Hematopoietic multipotent progenitor cell (in vitro differentiated cells): ENCODE results near the gene MGME1. TPM values are rescaled to one million over a fixed set of nuclear protein-coding genes. Genes with fewer than 3 reads are reported as not detected.
A peak's percentile ranks its signal among the peaks of the same experiment; 100 is the strongest.

Experiments
- DNase-seq, 3 donors: peaks; one replicate each; pipeline ENCODE4 v3.0.0-alpha.2; 2011 to 2015; ENCODE audit warnings: low read depth in 2 of 3, low spot score in 2 of 3
- total RNA-seq: library from RNA; depleted of rRNA; stranded (reverse); fragments of >200 nt; gene quantifications from one replicate; pipeline ENCODE4 v1.2.3, GENCODE V29; 2012

The MGME1 gene
- 11.8 TPM for total RNA-seq

DNA sequence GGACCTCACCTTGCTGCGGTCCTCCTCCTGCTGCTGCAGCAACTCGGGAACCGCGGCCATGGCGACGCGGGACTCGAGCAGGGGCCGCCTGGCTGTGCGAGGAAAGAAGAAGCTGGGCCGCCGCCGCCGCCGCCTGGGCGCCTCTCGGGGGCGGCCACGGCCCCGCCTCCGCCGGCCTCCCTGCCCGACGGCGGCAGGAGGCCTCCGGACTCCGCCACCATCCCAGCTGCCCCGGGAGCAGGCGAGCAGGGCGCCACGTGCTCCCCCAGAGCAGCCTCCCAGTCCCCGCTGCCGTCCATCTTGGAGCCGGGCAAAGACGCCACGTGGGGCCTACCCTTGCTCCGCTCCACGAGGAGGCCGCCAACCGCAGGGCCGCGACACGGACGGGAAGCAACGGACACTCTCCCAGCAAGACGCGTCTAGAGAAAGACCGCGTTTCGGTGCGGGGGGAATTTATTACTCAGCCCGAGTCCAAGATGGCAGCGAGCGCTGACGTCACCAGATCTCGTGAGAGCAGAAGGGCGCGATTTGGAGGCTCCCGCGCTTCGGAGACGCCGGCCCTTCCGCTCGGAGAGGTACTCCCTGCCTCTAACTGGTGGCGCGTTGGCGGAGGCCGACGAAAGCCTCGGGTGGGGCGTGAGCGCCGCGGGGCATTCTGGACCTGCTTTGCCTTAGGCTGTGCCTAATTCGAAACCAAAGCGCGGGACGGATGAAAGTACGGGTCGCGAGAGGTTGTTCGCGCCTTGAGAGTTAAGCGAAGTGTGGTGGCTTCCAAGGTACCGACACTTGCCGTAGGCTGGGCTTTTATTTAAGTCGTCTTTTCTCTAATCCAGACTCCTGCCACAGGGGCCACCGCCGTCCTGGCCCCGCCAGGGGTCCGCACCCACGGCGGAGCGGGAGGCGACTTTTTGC is at the start of gene MGME1, which contains the start of gene SNX5:
TSS of gene MGME1 (plus strand) at position 653 of the 912 bp plus-strand sequence. CDS start 842 bp downstream, outside the sequence.
TSS of gene SNX5 (minus strand) at position 429 of the 912 bp plus-strand sequence. CDS start at position 60, 369 bp downstream.
- DNase-seq = peak; percentile 99

DNA sequence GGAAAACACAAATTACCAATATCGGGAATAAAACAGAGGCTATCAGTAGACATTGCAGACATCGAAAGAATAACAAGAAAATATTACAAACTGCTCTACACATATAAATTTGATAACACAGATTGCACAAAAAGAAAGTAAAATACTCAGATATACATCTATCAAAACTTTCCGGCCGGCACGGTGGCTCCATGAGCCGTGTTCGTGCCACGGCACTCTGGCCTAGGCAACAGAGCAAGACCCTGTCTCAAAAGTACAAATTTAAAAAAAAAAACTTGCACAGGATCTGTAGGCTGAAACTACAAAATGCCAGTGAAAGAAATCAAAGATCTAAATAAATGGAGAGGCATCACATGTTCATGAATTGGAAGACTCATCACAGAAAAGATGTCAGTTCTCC is 49.7 kb upstream of the MGME1 start:
- DNase-seq = no peak

GRCh38 chr20:17921774-17922173 is 47.0 kb upstream of the MGME1 start:
- DNase-seq = no peak

GRCh38 chr20:17925141-17925939 is 43.5 kb upstream of the MGME1 start:
- no peak for DNase-seq

DNA sequence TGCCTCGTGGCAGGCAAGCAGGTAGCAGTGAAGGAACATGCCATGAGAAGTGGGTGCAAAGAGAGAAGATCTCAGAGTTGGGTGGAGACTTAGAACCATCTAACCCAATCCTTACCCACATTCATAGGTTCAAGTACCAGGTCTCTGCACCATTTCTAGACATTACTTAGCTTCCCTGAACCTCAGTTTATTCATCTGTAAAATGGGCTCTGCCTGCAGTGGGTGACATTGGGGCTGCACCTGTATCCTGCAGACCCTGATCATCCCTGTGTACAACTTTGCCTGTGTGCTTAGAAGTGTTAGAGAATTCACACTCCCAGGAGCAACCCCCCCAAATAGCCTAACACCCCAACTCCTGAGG is 42.9 kb upstream of the MGME1 start:
- no peak for DNase-seq

DNA sequence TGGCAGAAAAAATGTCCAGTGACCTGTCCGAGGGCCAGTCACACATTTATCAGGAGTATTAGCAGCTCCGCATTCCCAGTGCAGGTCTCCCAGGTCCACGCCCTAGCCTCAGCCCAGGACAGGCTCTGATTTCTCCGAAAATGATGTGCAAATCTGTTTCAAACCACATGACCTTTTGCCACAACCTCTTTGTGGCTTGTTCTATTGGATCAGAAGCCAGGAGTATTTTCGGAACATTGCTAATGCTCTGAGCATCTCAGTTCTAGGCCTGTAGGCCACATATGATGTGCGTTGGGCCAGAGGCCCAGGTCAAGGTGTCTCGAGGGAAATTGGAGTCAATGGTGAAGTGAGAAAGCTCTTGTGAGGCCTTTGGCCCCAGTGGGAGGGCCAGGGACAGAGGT is 40.6 kb upstream of the MGME1 start:
- no peak for DNase-seq

- DNase-seq = no peak
Measured at GRCh38 chr20:17928633-17929311, 40.0 kb upstream of the MGME1 start.

GRCh38 chr20:17931513-17931912 is 37.3 kb upstream of the MGME1 start:
- DNase-seq = no peak

DNA sequence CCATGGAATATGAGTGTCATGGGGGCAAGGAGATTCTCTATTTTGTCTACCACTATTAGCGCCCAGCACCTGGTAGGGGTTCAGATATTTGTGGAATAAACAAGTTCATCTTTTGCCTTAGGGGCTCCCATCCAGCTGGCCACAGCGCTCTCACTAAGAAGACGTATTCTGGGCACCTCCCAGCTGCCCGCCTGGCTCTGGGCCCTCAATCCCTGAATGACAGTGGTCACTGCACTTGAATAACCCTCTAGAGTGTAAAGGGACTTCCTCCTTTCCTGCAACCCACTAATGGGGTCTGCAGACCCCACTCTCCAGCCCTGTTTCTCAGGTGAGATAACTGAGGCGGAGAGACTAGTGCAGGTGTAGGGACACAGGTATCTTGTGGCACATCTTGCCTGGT is 36.4 kb upstream of the MGME1 start:
- DNase-seq = no peak

DNA sequence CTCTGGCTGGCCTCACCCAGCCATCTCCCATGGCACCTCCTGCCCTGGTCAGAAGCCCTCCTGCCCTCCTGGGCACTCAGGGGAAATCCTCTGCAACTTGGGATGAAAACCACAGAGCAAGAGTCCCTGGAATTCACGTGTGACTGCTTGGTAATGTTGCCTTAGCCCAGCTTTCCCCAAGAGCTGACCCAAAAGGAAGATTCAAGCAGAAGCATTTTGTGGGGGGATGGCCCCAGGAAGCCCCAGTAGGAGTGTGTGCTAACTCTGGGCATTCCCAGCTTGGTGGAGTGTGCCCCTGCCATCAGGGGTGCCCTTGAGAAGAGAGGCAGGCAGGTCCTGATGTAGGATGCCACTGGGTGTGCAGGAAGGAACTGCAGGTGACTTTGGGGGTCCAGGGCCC is 35.7 kb upstream of the MGME1 start:
- DNase-seq = no peak

DNA sequence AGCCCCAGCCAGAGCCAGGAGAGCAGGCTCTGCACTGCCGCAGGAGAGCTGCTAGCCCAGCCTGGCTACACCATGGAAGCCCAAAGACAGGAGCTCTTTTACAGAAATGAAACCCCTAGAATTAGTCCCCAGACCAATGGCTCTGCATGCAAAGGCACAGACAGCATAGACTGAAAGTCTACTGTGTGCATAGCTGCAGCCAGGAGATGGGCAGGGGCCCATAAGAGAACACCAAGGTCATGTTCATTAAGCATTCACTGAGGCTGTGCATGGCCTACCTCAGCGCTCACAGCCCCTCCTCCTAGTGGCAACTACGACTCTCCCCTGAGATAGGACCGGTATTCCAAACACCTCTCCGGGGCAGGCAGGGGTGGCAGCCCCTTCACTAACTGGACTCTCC is 35.1 kb upstream of the MGME1 start:
- DNase-seq = no peak

- no peak for DNase-seq
Measured at GRCh38 chr20:17934141-17934862, 34.5 kb upstream of the MGME1 start.

DNA sequence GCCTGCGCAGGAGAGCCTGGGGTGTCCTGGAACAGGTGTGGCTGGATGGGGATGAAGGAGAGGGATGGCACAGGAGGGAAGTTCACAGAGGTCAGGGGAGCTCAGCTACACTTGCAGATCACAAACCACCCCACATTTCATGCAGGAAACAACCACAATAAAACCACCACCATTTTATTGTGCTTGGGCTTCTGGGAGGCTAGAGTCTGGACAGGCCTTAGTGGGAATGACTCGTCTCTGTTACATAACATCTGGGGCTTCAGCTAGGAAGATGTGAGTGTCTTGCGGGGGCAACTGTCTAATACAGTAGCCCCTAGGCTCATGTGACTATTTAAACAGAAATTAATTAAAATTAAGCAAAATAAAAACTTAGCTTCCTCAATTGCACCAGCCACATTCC is 33.6 kb upstream of the MGME1 start:
- DNase-seq = no peak

DNA sequence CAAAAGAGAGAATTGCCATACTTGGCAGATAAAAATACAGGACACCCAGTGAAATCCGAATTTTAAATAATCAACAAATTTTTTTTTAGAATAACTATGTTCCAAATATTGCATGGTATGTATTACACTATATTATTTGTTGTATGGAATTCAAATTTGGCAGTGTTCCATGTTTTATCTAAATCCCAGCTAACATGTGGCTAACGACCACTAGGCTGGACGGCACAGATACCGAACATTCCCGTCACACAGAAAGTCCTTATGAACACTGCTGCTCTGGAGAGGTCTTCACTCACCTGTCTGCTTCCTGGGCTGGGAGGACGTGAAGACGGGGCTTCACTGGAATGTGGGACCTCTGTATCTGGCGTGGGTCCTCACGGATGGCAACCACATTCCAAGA is 33.1 kb upstream of the MGME1 start:
- no peak for DNase-seq

GRCh38 chr20:17936286-17936760 is 32.5 kb upstream of the MGME1 start:
- no peak for DNase-seq

DNA sequence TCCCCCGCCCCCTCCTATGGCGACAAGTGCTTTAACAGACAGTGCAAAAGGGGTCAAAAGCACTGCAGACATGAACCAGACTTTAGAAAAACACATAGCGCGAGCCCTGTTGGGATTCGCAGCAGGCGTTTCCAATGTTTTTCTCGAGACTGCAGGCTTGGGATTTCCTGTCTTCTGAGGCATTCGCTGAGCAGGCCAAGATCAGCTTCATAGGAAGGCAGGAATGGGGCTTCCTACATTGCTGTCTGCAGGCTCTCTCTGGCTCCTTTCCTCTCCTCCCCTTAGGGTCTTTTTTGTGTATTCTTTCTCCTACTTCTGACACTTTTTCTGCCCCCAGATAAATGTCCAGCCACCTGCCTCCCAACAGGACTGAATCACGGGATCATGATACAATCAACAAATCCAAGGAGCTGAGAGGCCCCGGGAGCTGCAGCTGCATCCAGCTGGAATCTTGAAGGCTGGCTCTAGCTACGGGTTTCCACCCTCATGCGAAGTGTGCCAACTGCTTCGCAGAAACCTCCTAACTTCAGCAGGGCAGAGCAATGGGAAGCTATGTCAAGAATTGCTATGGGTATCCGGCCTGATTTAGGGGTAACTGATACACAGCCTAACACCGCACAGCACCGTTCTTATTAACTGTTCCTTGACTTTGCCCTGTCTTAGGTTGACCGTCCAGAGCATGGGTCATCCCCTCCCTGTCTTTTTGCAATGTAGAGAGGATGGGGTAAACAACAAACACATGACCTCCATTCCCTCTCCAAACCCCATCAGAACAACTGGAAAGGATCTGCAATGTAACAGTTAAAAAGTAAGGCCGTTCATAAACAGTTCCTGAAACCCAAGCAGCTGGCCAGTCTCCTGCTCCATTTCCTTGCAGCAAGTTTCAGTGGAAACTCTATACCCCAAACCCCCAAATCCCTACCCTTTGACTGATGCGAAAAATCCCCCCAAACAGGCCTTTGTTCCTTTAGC is 31.8 kb upstream of the MGME1 start:
- no peak for DNase-seq

GRCh38 chr20:17938871-17939619 is 29.8 kb upstream of the MGME1 start:
- peak; percentile 19 to 73 (median 66) for DNase-seq

DNA sequence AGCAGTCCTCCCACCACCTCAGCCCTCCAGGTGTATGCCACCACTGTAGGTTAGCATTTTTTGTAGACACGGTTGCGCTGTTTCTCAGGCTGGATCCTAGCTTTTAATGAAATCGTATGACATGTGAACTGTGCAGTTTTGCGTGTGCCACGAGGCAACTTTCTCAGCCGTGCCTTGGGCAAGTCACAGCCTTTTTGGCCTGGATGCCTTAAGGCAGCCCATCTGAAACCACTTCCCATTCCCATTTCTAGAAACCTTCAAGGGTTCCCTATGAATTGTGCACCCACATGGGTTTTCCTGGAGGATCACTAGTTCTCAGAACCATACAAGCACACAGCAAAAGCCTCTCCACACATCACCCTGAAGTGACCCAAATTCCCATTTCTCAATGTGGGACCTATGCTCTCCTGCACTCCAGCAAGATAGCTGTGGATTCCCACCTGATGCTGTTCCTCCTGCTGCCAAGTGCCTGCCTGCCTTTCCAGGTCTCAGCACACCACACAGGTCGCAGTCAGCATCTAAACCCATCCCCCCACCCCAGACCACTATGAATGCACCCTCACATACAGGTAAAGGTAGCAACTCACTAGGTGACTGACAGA is 29.1 kb upstream of the MGME1 start:
- DNase-seq = no peak
